OCI-LY3 (cell line): ENCODE data around the gene SLC27A2.

Experiments
- H2AFZ ChIP-seq: fragments of 200-600, 300-600 bp; shearing (Covaris generic); 2 replicates; pipeline ENCODE4 v1.6.0; 2014; ENCODE audit warnings: antibody characterized with exemption, low read depth, low read length
- H3K27ac ChIP-seq: fragments of 200-600, 300-600 bp; sonication (generic); 2 replicates; pipeline ENCODE4 v1.5.1; 2014; ENCODE audit warnings: mild to moderate bottlenecking, low read length, moderate library complexity, mixed read lengths
- H3K27me3 ChIP-seq: fragments of 200-600, 300-600 bp; sonication (generic); 2 replicates; pipeline ENCODE4 v1.6.1; 2014; ENCODE audit warnings: low read depth, low read length, mixed read lengths
- H3K36me3 ChIP-seq: fragments of 200-600, 300-600 bp; sonication (generic); replicated peaks from 2 replicates; pipeline ENCODE3; 2014; ENCODE audit warnings: low read depth, low read length, mixed read lengths
- H3K4me1 ChIP-seq: fragments of 300-600, 200-600 bp; sonication (generic); 2 replicates; pipeline ENCODE4 v1.6.1; 2014; ENCODE audit warnings: low read length, mixed read lengths
- H3K4me2 ChIP-seq: fragments of 200-600, 300-600 bp; sonication (generic); 2 replicates; pipeline ENCODE4 v1.6.1; 2014; ENCODE audit warnings: low read length, mixed read lengths
- H3K4me3 ChIP-seq: fragments of 300-600, 200-600 bp; sonication (generic); 2 replicates; pipeline ENCODE4 v1.5.1; 2014; ENCODE audit warnings: antibody characterized with exemption, mild to moderate bottlenecking, low read length, moderate library complexity
- H3K79me2 ChIP-seq: fragments of 300-600, 200-600 bp; shearing (Covaris generic); 2 replicates; pipeline ENCODE4 v1.6.1; 2014; ENCODE audit warnings: mild to moderate bottlenecking, low read length, mixed read lengths
- H3K9ac ChIP-seq: fragments of 300-600, 200-600 bp; shearing (Covaris generic); 2 replicates; pipeline ENCODE4 v1.6.0; 2014; ENCODE audit warnings: mild to moderate bottlenecking, low read length, moderate library complexity
- H3K9me3 ChIP-seq: fragments of 200-600, 300-600 bp; shearing (Covaris generic); 2 replicates; pipeline ENCODE4 v1.6.1; 2014; ENCODE audit warnings: low read length, mixed read lengths; ENCODE audit not compliant: insufficient read depth
- H4K20me1 ChIP-seq: fragments of 200-600, 300-600 bp; sonication (generic); 2 replicates; pipeline ENCODE4 v1.6.1; 2016; ENCODE audit warnings: low read length, mixed read lengths; ENCODE audit not compliant: insufficient read depth
- CTCF ChIP-seq: fragments of 200-600, 300-600 bp; sonication (generic); IDR thresholded peaks from 2 replicates; pipeline ENCODE4 v1.5.1; 2014; ENCODE audit warnings: antibody characterized with exemption, low read length, low read depth
- EZH2phosphoT487 ChIP-seq: fragments of 200-600 bp; shearing (Covaris generic); IDR thresholded peaks from 2 replicates; pipeline ENCODE4 v1.6.1; 2018; ENCODE audit warnings: antibody characterized with exemption, mixed run types, low read depth

SLC27A2 gene

GRCh38 chr15:50224606-50225005, 42.6 kb downstream of the SLC27A2 start:
- no peak overlapping the region for H3K9ac ChIP-seq
- H2AFZ ChIP-seq, result no peak overlapping the region
- no peaks in the 10 kb centered on the region for H3K36me3 ChIP-seq
- TF ChIP-seq CTCF (no peak), EZH2phosphoT487 (no peak)
- no peaks in the 10 kb centered on the region for H4K20me1 ChIP-seq
- H3K79me2 ChIP-seq, result no peaks in the 10 kb centered on the region
- H3K4me1 ChIP-seq, result no peaks in the 10 kb centered on the region
- no peak overlapping the region for H3K4me2 ChIP-seq
- peaks cover 7% of the 10 kb centered on the region; the same call in 1 of the 2 replicates for H3K27me3 ChIP-seq
- no peaks in the 10 kb centered on the region for H3K9me3 ChIP-seq
- H3K27ac ChIP-seq, result no peak overlapping the region
- H3K4me3 ChIP-seq, result no peak overlapping the region

DNA sequence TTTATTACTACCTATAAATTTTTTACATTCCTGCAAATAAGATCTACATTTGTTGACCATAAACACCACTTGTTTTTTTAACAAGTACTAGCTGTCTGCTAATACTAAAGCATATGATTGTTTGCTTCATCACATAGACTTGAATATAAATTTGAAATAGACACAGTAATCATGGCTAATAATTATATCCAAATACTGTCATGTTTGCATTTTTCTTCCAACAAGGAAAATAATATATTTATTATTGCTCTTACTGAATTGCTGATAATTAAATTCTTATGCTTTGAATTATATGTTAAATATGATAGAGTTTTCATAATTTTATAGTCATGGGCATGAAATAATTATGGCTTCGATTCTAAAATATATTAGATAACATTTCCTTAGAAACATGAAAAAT, 43.1 kb downstream of the SLC27A2 start:
- Histone ChIP-seq H3K4me1 (no peaks in the 10 kb centered on the region), H3K36me3 (no peaks in the 10 kb centered on the region), H3K9ac (no peak overlapping the region), H3K27me3 (peaks cover 4% of the 10 kb centered on the region; the same call in 1 of the 2 replicates), H3K79me2 (no peaks in the 10 kb centered on the region), H4K20me1 (no peaks in the 10 kb centered on the region), H3K27ac (no peak overlapping the region), H3K4me3 (no peak overlapping the region), H2AFZ (no peak overlapping the region), H3K9me3 (no peaks in the 10 kb centered on the region), H3K4me2 (no peak overlapping the region)
- TF ChIP-seq CTCF (no peak), EZH2phosphoT487 (no peak)

- H3K27me3 ChIP-seq, result peaks cover 2% of the 10 kb centered on the region; the same call in 1 of the 2 replicates
- H3K4me2 ChIP-seq, result no peak overlapping the region
- no peak overlapping the region for H3K4me3 ChIP-seq
- no peak overlapping the region for H3K9ac ChIP-seq
- no peaks in the 10 kb centered on the region for H4K20me1 ChIP-seq
- no peaks in the 10 kb centered on the region for H3K4me1 ChIP-seq
- TF ChIP-seq CTCF (no peak), EZH2phosphoT487 (no peak)
- H3K36me3 ChIP-seq, result no peaks in the 10 kb centered on the region
- no peaks in the 10 kb centered on the region for H3K79me2 ChIP-seq
- H3K9me3 ChIP-seq, result no peaks in the 10 kb centered on the region
- H3K27ac ChIP-seq, result no peak overlapping the region
- H2AFZ ChIP-seq, result no peak overlapping the region
Measured at GRCh38 chr15:50225938-50226337, 43.9 kb downstream of the SLC27A2 start.

DNA sequence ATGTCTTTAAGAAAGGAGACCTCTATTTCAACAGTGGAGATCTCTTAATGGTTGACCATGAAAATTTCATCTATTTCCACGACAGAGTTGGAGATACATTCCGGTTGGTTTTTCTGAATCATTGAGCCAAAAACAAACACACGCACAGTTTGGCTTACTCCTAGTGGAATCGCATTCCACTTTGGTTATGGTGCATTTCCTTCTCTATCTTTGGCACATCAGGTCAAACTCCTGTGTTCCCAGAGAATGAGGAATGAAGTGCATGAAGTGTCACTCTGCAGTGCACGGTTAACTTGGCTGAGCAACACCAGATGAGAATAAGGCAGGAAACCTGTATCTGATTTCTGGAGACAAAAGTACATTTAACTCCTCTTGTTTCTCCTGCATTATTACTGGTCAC, 45.1 kb downstream of the SLC27A2 start:
- no peak for TF ChIP-seq EZH2phosphoT487
- TF ChIP-seq CTCF, result no peak
- Histone ChIP-seq H3K79me2 (no peaks in the 10 kb centered on the region), H4K20me1 (no peaks in the 10 kb centered on the region), H3K4me2 (no peak overlapping the region), H3K9ac (no peak overlapping the region), H3K27ac (no peak overlapping the region), H3K27me3 (peaks cover 2% of the 10 kb centered on the region; the same call in 1 of the 2 replicates), H3K36me3 (no peaks in the 10 kb centered on the region), H3K9me3 (no peaks in the 10 kb centered on the region), H3K4me1 (no peaks in the 10 kb centered on the region), H2AFZ (no peak overlapping the region), H3K4me3 (no peak overlapping the region)
